Measurements from ENCODE around the gene ABCC5.
"Not testable (repeated sequence)": the region's sequence is repeated elsewhere in the genome, so short reads cannot be mapped to it uniquely, and the experiment has no call there.

Gene ABCC5

DNA sequence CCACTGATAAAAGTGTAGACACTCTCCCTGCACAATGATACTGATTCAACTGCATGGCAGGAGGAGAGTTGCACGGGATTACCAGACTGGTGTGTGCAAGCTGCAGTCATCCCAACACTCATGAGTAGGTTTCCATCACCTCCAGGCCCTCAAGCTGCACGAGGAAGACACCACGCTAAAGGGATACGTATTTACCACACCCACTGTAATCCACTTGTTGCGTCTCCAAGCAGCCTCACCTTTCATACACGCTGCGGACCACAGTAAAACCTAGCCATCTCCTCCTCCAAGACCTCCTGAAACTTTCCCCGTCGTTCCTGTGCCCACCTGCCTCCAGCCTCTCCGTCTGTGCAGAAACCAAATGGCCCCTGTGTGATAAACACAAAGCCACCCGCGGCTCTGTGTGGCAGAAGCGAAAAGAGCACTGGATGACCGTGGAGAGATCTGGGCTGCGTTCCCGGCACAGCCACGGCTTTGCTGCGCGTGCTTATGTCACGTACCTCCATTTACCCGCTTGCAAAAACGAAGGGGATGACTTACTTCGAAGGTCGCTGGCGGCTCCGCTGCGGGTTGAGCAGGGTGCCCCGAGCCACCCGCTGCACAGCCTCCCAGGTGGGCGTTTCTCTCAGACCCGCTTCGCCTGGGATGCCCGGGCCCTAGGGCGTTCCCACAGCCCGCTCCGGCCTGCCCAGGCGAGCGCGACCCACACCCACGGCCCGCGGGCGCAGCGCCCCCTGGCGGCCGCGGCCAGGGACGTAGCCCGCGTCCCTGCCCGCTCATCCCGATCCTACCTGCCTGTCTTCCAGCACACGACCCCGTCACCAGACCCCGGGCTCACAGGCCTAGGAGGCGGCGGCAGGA is 643 bp downstream of the ABCC5 start:
- H3K27ac ChIP-seq: peak overlapping the region in 20 of 21 experiments; percentile 51 to 92 (median 78)

DNA sequence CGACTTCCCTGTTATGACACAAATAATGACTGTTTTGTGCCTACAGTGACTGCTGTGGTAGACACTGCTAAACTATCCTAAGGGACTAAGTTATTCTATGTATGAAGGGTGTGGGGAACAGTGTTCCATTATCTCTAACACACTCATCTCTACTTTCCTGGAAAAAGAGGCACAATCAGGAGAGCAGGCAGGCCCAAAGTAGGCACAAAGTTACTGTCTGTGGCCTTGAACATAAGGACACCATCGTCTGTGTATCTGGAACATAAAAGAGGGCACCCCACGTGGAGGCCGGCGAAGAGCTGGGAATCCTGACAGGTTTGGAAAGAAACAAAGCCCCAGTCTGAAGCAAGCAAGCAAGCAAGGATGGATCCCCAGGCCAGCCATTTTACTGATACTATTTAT is 1.5 kb downstream of the ABCC5 start:
- H3K27ac ChIP-seq: no peak overlapping the region
- no peak overlapping the region for H3K4me3 ChIP-seq

More for the DNA sequence above, 643 bp downstream of the ABCC5 start:
- peak overlapping the region; percentile 89 to 100 (median 97) for H3K4me3 ChIP-seq

DNA sequence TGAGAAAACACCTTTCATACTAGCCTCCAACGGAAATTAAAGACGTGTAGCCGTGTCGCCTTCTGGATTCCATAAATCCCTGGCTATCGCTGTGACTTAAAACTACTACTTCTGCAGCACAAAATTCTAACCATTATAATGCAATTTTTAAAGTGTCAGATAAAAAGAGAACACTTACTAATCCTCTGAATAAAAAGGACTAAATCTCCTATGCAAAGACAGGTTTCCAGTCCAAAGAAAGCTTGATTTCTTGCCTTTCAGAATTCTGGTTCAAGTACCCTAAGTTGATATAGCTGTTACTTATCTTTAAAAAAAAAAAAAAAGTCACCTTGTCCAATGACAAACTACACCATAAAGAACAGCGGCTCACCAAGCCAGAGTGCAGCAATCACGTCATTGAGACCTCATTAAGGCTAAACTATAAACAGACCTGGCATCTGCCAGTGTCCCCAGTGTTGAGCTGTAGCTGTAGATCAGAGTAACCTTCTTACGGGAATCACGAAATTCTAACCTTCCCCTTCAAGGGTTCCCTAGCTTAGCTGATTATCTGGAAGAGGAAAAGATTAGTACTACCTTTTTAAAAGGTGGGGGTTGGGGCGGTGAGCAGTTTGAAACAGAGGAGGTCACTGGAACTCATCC is 2.2 kb downstream of the ABCC5 start:
- H3K27ac ChIP-seq: no peak overlapping the region
- H3K4me3 ChIP-seq: no peak overlapping the region

DNA sequence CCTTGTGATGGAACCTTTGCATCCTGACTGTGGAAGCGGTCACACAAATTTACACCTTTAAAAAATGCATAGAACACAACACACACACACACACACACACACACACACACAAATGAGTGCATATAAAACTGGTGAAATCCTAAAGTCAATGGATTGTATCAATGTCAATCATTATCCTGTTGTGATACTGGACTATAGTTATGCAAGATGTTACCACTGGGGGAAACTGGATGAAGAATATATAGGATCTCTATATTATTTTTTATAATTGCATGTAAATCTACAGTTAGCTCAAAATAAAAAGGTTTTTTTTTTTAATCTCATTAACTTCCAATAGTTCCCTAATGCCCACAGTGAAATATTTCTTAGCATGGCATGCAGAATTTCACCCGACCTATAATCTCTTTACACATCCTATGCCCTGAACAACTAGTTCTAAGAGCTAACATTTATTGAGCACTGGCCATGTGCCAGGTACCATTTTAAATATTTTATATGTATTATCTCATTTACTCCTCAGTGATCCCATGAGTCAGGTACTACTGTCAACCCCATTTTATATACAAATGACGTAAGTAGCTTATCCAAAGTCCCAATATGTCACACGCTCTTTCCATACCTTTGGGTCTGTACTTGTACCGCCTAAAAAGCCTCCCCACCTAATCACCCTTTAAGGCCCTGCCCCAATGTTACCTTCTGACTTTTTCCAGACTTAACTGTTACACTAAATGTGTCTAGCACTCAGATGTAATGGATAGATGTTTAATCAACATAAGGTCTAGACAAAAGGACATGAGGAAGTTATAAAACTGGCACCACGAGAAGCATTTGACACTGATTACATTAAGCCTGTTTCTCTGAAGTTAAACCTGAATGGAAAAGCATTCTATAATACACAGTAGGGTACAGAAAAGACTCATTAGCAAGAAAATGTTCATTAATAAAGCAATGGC is 5.5 kb downstream of the ABCC5 start:
- Histone ChIP-seq H3K4me3 (no peak overlapping the region), H3K27ac (no peak overlapping the region)

DNA sequence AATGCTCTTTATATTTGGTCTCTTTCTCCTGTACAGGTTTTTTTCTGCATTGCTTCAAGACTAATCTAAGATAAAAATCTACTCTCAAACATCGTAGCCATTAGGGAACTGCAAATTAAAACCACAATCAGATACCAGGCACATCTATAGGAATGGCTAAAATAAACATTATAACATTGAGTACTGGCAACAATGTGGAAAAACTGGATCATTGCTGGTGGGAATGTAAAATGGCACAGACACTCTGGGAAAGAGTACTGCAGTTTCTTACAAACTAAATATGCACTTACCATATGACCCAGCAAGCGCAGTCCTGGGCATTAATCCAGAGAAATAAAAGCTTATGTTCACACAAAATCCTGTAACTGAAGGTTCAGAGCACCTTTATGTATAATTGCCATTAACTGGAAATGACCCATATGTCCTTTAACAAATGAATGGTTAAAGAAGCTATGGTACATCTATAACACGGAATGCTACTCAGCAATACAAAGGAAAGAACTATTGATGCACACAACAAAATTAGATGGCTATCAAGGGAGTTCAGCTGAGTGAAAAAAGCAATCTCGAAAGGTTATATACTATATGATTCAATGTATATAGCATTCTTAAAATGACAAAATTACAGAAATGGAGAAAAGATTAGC is 6.3 kb downstream of the ABCC5 start:
- Histone ChIP-seq H3K4me3 (no peak overlapping the region), H3K27ac (no peak overlapping the region)

DNA sequence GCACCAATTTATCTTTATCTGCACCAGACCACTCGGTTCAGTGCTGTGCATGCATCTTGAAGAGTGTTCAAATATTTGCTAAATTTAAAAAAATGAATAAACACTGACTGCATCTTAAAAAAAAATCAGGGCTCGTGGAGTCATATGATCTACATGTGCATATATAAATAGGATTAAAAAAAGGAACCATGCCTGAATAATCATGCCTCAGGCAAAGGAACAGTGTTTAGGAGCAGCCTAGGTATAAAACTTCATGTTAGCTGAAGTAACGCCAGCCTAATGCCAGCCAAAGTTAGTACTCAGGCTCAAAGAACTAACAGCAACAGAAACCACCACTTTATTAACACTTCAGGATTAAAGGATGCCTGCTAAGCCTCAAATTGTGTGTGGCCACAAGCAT is 9.5 kb downstream of the ABCC5 start:
- no peak overlapping the region for H3K4me3 ChIP-seq
- H3K27ac ChIP-seq: peak overlapping the region in 3 of 21 experiments; percentile 21 to 55 (median 28)

DNA sequence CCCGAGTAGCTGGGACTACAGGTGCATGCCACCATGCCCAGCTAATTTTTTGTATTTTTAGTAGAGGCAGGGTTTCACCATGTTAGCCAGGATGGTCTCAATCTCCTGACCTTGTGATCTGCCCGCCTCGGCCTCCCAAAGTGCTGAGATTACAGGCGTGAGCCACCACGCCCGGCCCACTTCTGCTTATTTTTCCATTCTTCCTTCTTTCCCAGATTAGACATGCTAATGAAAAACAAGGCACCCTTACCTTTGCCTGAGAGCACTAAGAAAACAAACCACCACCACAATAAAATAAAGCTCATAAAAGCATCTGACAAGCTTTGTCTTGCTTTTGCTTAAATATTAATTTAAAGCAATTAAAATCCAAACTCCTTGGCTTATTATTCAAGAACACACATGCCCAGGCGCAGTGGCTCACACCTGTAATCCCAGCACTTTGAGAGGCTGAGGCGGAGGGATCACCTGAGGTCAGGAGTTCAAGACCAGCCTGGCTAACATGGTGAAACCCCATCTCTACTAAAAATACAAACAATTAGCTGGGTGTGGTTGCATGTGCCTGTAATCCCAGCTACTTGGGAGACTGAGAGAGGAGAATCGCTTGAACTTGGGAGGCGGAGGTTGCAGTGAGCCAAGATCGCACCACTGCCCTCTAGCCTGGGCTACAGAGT is 10.4 kb downstream of the ABCC5 start:
- not testable (repeated sequence) for H3K4me3 ChIP-seq
- H3K27ac ChIP-seq: peak overlapping the region in 10 of 21 experiments; percentile 14 to 55 (median 29)

DNA sequence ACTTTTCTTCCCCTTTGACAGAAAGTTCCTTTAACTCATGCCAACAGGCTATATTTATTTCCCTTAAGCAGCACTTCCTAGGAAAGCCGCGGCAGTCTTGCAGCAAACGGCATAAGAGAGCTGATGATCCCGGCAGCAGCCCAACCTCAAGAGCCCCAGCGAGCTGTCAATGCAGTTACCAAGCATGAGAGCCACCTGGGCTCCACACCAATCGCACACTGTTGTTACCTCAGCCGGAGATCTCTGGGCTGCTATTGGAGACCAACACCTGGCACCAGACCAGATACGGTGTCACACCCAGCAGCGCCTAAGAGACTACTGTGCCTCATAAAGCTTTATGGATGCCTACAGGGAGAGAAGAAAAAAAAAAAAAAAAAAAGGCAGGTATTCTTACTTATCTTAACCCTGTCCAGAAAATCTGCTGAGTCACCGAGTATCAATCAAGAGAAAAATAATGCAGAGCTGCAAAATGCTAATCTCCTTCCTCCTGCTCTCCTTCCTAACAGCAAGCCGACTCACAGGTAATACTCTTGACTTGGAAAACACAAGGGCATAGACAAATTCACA is 11.7 kb downstream of the ABCC5 start:
- peak overlapping the region in 1 of 7 experiments; percentile 5 for H3K4me3 ChIP-seq
- peak overlapping the region in 13 of 21 experiments; percentile 18 to 60 (median 44) for H3K27ac ChIP-seq

DNA sequence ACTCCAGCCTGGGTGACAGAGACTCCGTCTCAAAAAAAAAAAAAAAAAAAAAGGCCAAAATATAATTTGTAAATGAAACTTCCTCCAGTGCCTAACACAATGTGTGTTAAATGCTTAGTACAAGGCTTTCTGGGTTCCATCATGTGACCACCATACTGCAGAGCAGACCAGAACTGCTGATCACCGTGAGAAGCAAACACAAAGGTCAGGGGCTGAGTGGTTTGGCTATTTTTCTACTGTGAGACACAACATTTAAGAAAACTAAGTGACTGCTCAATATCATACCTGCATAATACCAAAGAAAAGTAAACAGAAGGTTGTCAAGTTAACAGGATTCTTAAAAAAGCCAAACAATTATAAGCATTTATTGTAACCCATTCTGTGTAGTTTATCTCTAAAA is 13.2 kb downstream of the ABCC5 start:
- no peak overlapping the region for H3K4me3 ChIP-seq
- peak overlapping the region in 2 of 21 experiments; percentile 30 to 58 for H3K27ac ChIP-seq

DNA sequence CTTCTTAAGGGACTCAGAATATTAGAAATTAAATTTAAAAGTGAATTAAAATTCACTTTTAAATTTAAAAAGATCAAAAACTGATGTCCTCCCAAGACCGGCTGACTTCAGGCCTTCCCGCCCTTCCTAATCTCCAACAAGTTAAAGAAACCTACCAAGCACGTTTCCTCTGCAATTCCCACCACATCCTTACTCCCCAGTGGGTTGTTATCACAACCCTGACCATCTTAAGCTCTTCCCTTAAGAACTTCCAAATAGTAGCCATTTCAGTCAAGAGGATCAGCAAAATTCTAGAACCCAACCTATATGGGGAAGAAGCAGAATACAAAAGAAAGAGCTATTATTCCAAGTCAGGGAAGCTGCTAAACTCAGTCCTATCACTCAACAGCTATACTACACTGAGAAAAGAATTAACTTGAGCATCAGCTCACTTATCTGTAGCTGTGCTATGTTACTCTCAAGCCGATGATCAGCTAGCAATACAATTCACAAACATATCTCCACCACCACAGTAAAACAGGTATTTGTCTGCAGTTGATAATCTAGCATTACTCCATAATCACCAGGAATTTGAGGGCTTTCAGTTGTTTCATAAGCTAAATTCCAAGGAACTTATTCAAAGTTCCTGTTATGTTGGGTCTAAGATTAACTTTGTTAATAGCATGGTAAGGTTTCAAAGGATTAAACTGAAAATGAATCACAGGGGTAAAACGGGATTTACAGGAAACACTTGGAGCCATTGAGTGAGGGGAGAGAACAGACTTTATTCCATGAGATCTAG is 14.3 kb downstream of the ABCC5 start:
- Histone ChIP-seq H3K27ac (peak overlapping the region in 4 of 21 experiments; percentile 0 to 58 (median 28)), H3K4me3 (no peak overlapping the region)

DNA sequence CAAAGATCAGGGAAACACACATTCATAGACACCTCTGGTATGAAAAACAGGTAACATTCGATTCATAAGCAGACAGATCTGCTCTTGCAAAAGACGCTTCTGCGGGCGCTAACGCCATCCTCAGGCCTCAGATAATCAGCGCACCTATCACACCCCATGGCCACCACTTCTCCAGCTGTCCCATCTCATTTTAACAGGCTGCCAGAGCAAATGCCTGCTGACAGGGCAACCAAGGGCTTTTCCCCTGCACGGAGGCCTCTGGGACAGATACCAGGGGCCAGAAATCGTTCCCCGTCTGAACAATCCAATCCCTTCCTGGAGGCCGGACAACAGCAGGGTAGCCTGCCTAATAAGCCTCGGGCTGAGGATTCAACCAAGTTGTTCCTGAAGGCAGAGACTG is 15.2 kb downstream of the ABCC5 start:
- peak overlapping the region in 1 of 21 experiments; percentile 21 for H3K27ac ChIP-seq
- no peak overlapping the region for H3K4me3 ChIP-seq

DNA sequence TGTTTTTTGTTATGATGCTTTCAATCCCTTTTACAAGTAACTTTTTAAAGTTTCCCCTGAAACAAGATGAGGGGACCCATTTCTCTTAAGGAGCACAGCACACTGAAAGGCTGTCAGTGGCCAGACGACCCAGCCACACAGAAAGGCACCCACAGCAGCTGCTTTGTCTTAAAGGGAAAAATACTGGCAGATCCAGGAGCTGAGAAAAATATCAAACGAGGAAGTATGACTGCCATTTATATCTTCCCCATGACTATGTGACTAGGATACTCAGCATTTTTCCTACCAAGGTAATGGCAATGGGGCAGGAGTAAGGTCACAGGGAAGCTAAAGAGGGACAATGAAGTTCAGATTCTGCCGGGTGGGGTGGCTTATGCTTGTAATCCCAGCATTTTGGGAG is 15.9 kb downstream of the ABCC5 start:
- Histone ChIP-seq H3K4me3 (no peak overlapping the region), H3K27ac (no peak overlapping the region)

DNA sequence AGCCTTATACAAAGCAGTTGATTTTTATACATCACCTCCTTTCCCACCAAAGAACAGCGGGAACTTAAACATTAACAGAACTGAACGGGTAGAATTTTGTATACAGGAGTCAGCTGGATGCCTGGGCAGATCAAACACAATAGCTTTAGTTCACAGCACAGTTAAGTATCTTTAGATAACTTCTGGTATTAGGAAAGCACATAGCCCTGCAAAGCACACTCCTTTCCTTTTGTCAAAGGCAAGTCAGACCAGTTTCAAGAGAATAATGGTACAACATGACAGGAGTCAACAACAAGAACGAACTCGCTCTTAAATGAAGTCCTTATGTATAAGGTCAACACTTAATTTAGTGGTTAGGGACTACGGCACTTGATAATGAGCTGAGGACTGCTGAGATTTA is 26.3 kb downstream of the ABCC5 start:
- no peak overlapping the region for H3K4me3 ChIP-seq
- peak overlapping the region in 2 of 21 experiments; percentile 34 to 47 for H3K27ac ChIP-seq

DNA sequence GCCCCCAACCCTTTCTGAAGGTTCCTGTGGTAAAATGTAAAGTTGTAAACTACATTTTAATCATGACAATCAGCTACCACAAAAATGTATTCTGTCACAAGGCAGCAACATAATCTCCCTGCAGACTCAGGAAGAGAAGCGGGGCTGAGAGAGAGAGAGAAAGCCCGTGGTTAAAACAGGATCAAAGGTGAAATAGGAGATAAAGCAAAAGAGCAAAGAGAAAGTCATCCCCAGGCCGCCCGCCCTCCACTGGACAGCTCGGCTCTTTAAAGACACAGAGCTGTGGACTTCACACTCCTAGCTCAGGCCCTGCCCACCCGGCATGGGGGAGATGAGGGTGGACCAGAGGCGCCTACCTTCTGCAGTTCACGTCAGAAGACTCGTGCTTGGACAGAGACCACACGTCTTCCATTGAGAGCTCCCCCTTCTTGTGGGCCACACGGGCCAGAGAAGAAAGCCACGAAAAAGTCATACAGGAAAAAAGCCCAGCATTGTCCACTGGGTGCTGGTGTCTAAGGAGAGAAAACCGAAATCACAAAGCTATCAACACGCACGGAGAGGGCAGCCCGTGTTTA is 29.4 kb downstream of the ABCC5 start:
- Histone ChIP-seq H3K27ac (no peak overlapping the region), H3K4me3 (no peak overlapping the region)

DNA sequence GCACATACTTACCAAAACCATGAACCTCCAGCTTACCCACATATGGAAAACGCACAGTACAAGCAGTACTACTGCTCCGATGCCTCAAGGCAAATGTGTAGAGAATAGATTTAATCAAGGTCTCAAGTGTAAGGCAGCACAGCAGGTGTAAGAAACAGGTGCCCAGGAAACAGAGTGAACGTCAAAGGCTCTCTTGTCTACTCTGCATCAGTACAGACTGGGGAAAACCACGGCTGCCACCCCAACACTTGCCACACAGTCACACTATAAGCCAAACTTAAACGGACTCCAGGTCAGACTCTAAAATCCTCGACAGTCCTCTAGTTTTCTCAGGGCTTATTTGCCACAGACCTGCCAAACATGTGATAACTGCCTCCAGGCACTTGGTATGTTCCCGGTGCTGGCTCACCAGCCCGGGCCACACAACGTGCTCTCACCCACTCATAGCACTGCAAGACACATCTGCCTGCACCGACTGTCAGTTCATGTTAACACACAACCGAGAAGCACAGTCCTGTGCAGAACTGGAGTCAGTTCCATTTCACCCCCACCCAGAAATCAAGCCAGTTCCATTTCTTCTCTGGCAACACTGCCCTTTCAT is 30.6 kb downstream of the ABCC5 start:
- Histone ChIP-seq H3K4me3 (no peak overlapping the region), H3K27ac (no peak overlapping the region)

DNA sequence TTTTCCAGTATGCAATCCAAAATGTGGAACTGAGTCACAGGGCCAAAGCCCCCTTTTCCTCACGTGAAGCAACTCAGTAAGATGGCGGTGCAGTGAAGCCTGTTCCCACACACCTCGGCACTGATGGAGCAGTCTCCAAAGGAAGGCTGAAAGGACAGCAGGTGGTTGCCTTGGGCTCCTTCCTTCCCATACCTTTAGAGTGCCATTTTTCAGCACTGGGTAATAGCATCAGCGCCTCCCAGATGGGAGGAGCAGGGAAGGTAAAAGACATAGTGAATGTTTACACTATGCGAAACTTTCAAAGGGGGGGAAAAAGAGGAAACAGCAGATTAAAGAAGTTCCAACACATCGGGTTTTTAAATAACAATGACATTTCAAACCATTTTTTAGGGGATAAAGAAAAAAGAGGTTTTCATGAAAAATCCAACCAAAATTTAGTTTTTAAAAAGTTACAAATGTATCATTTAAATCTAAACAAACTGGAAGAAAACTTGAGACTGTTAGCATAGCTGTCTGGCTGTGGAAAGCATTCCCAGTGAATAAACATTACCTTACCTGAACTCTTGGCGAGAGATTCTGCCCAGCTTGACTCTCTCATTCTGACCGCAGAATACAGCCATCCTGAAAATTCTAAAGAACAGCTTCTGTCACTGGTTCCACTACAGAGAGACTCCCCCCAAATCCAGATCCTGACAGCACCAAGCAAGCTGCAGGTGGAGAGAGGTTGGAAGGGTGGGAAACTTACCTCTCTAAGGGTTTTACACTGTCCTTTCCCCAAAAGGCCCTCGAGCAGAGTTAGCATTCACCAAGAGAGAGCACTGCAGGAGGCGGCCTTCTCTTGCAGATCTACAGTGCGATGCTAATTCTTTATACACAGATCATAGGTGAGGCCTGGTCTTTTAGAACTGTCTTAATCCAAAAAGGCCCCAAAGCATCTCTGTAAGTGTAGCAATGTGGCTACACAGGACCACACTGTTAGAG is 32.6 kb downstream of the ABCC5 start:
- H3K4me3 ChIP-seq: no peak overlapping the region
- no peak overlapping the region for H3K27ac ChIP-seq
